HL-60 (cell line): ENCODE data around the gene PARP3.

Experiments
- DNase-seq, 2 experiments: peaks; one replicate each; pipeline ENCODE4 v3.0.0-alpha.2; 2010 to 2020; ENCODE audit warnings: low read depth in 1 of 2, low spot score in 1 of 2
- H3K27ac ChIP-seq: fragments of 250-450 bp; sonication (Bioruptor Pico); replicated peaks from 2 replicates; pipeline ENCODE4 v1.5.1; 2020; ENCODE audit warnings: mild to moderate bottlenecking, moderate library complexity
- H3K27me3 ChIP-seq: fragments of 250-450 bp; sonication (Bioruptor Pico); 2 replicates; pipeline ENCODE4 v1.5.1; 2021; ENCODE audit warnings: mild to moderate bottlenecking, moderate library complexity; ENCODE audit not compliant: insufficient read depth, poor library complexity, severe bottlenecking
- H3K4me3 ChIP-seq: replicated peaks from 2 replicates; pipeline ENCODE4 v1.5.1; 2011; ENCODE audit warnings: mild to moderate bottlenecking, control low read depth, low read length; ENCODE audit not compliant: insufficient read depth
- GABPA ChIP-seq: IDR thresholded peaks from 2 replicates; pipeline ENCODE4 v1.6.1; 2012; ENCODE audit warnings: low read depth
- POLR2AphosphoS5 ChIP-seq: IDR thresholded peaks from 2 replicates; pipeline ENCODE4 v1.6.1; 2012; ENCODE audit warnings: low read depth
- SPI1 ChIP-seq: IDR thresholded peaks from 2 replicates; pipeline ENCODE4 v1.6.1; 2012; ENCODE audit warnings: low read depth, mild to moderate bottlenecking, borderline replicate concordance
- TF ChIP-seq, protein P1 (sequence below): IDR thresholded peaks from 2 replicates; pipeline ENCODE4 v1.6.1; 2012; ENCODE audit warnings: low read depth; ENCODE audit not compliant: insufficient replicate concordance
- TF ChIP-seq, protein P2 (sequence below): IDR thresholded peaks from one replicate; pipeline ENCODE4 v1.5.1; 2011; ENCODE audit warnings: low read length, control low read depth, inconsistent platforms; ENCODE audit not compliant: insufficient read depth

Gene PARP3

DNA sequence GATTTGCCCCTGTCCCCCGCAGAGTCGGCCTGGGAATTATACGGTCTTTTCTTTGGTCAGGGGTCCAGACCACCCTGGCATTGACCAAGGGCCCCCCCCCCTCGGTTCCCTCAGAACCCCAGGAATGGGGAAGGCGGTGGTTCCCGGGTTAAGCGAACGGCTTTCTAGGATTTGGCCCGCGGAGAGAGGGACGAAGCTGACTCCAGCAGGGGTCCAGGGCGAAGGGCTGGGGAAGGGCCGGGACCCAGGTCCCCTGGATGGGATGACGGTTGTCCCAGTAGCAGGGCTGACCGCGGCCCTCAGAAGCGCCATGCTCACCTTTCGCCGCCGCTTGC, 733 bp upstream of the PARP3 start:
- Histone ChIP-seq H3K27ac (peak overlapping the region; percentile 57), H3K4me3 (peak overlapping the region; percentile 97), H3K27me3 (no peaks in the 10 kb centered on the region)
- TF ChIP-seq, protein P1, sequence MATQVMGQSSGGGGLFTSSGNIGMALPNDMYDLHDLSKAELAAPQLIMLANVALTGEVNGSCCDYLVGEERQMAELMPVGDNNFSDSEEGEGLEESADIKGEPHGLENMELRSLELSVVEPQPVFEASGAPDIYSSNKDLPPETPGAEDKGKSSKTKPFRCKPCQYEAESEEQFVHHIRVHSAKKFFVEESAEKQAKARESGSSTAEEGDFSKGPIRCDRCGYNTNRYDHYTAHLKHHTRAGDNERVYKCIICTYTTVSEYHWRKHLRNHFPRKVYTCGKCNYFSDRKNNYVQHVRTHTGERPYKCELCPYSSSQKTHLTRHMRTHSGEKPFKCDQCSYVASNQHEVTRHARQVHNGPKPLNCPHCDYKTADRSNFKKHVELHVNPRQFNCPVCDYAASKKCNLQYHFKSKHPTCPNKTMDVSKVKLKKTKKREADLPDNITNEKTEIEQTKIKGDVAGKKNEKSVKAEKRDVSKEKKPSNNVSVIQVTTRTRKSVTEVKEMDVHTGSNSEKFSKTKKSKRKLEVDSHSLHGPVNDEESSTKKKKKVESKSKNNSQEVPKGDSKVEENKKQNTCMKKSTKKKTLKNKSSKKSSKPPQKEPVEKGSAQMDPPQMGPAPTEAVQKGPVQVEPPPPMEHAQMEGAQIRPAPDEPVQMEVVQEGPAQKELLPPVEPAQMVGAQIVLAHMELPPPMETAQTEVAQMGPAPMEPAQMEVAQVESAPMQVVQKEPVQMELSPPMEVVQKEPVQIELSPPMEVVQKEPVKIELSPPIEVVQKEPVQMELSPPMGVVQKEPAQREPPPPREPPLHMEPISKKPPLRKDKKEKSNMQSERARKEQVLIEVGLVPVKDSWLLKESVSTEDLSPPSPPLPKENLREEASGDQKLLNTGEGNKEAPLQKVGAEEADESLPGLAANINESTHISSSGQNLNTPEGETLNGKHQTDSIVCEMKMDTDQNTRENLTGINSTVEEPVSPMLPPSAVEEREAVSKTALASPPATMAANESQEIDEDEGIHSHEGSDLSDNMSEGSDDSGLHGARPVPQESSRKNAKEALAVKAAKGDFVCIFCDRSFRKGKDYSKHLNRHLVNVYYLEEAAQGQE = peak; percentile 18
- no peak for TF ChIP-seq POLR2AphosphoS5
- no peak for TF ChIP-seq SPI1
- TF ChIP-seq, protein P2, sequence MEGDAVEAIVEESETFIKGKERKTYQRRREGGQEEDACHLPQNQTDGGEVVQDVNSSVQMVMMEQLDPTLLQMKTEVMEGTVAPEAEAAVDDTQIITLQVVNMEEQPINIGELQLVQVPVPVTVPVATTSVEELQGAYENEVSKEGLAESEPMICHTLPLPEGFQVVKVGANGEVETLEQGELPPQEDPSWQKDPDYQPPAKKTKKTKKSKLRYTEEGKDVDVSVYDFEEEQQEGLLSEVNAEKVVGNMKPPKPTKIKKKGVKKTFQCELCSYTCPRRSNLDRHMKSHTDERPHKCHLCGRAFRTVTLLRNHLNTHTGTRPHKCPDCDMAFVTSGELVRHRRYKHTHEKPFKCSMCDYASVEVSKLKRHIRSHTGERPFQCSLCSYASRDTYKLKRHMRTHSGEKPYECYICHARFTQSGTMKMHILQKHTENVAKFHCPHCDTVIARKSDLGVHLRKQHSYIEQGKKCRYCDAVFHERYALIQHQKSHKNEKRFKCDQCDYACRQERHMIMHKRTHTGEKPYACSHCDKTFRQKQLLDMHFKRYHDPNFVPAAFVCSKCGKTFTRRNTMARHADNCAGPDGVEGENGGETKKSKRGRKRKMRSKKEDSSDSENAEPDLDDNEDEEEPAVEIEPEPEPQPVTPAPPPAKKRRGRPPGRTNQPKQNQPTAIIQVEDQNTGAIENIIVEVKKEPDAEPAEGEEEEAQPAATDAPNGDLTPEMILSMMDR = no peak
- no peak for DNase-seq

GRCh38 chr3:51942603-51943450, 664 bp downstream of the PARP3 start:
- Histone ChIP-seq H3K27me3 (no peaks in the 10 kb centered on the region), H3K27ac (peak overlapping the region; percentile 56), H3K4me3 (peak overlapping the region; percentile 29)
- no peak for DNase-seq
- no peak for TF ChIP-seq SPI1

DNA sequence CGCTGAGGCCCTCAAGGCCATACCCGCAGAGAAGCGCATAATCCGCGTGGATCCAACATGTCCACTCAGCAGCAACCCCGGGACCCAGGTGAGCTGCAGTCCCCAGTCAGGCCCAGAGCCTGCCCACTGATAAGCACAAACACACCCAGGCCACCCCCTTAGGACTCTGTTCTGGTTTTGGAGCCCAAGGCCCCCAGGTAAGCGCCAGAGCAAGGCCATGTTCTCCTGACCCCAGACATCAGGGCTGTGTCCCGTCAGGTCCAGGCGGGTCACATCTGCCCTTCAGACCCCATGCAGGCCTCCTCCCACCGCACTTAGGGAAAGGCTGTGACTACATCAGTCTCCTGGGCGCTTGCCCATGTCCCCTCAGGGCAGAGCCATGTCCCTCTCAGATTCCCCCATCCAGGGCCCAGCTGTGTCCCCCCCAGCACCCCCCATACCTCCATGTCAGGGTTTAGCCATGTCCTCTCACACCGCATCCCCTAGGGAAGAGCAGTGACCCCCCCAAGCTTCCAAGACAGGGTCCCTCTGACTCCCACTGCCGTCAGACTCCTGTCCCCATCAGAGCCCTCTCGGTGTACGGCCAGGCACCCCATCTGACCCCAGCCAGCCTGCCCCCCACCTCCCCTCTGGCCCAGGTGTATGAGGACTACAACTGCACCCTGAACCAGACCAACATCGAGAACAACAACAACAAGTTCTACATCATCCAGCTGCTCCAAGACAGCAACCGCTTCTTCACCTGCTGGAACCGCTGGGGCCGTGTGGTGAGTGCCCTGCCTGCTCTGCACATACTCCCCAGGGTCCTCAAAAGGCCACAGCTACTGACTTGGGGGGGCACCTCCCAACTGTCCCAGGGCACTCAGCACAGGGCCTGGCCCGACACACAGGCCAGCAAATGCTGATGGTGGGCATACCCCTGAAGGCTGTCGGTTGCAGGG, 1.6 kb downstream of the PARP3 start:
- Histone ChIP-seq H3K27ac (no peak overlapping the region), H3K4me3 (no peak overlapping the region), H3K27me3 (no peaks in the 10 kb centered on the region)
- no peak for DNase-seq
- no peak for TF ChIP-seq GABPA
- no peak for TF ChIP-seq SPI1
- TF ChIP-seq POLR2AphosphoS5 = no peak
- TF ChIP-seq, protein P2 = no peak
- TF ChIP-seq, protein P1 = no peak

DNA sequence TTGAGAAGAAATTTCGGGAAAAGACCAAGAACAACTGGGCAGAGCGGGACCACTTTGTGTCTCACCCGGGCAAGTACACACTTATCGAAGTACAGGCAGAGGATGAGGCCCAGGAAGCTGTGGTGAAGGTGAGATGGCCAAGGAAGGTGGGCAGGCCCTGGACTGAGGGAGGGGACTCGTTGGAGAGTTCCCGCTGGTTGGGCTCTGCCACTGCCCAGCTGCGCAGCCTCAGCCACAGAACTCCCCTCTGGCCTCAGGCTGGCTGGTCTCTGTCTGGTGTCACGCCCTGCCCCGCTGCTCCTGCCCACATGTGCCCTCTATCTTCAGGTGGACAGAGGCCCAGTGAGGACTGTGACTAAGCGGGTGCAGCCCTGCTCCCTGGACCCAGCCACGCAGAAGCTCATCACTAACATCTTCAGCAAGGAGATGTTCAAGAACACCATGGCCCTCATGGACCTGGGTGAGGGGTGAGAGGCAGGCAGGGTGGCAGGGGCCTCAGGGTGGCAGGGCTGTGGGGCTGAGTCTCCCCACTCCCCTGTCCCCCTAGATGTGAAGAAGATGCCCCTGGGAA, 2.4 kb downstream of the PARP3 start:
- DNase-seq = no peak
- no peak for TF ChIP-seq POLR2AphosphoS5
- TF ChIP-seq, protein P2 = no peak
- TF ChIP-seq SPI1 = no peak
- TF ChIP-seq GABPA = no peak
- TF ChIP-seq, protein P1 = no peak
- Histone ChIP-seq H3K4me3 (no peak overlapping the region), H3K27ac (no peak overlapping the region), H3K27me3 (no peaks in the 10 kb centered on the region)
